Measurements from ENCODE around the gene PITX3.
A peak's percentile ranks its signal among the peaks of the same experiment; 100 is the strongest.

PITX3 gene

DNA sequence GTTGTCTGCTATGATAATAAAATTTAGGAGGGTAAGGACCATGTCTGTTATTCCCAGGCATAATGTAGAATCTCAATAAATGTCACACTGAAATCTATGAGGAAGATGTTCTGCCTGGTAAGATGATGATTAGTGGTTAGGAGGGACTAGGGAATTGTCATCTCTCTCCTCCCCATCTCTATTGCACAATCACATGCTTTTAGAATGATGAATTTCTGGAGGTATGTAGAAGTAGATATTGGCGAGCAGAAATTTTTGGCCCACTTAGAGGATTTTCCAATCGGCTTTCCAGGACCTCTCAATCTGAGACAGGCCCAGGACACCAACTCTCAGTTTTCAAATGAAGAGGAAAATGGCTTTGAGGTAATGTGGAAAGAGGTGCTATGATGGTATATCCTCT is 2.0 kb upstream of the PITX3 start:
- DNase-seq (ENCODE audit: low read depth, low spot score), result no peak
- no peak overlapping the region for H3K4me3 ChIP-seq (ENCODE audit: low read depth, low read length)
- TF ChIP-seq, protein P1, sequence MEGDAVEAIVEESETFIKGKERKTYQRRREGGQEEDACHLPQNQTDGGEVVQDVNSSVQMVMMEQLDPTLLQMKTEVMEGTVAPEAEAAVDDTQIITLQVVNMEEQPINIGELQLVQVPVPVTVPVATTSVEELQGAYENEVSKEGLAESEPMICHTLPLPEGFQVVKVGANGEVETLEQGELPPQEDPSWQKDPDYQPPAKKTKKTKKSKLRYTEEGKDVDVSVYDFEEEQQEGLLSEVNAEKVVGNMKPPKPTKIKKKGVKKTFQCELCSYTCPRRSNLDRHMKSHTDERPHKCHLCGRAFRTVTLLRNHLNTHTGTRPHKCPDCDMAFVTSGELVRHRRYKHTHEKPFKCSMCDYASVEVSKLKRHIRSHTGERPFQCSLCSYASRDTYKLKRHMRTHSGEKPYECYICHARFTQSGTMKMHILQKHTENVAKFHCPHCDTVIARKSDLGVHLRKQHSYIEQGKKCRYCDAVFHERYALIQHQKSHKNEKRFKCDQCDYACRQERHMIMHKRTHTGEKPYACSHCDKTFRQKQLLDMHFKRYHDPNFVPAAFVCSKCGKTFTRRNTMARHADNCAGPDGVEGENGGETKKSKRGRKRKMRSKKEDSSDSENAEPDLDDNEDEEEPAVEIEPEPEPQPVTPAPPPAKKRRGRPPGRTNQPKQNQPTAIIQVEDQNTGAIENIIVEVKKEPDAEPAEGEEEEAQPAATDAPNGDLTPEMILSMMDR (IDR thresholded peaks at IDR 0.05; ENCODE audit: insufficient read depth, low read length, missing control alignments), result no peak
- ChIA-PET POLR2A (no interaction called here), CTCF (interaction anchor here (0.8 to 2.6 kb wide), 4 partner anchors 9 to 109 kb away, joined by 3 to 24 read pairs (median 6); no protein-coding TSS in a partner anchor)

DNA sequence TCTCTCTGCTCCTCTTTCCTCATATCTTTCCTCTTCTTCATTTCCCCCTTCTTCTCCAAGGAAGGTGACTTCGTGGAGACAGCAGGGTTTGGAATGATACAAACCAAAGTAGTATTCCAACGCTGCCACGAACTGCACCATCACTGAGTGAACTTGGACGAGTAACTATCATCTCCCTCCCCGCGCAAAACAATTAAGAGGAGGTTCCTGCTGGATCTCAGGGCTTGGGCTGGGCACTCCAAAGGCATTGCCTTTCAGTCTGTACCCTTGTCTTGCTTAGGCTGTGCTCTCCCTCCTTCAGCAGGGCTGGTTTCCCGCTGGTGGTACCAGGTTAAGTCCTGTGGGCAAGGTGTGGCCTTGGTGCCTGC is 790 bp upstream of the PITX3 start:
- TF ChIP-seq, protein P1 (IDR thresholded peaks at IDR 0.05; ENCODE audit: insufficient read depth, low read length, missing control alignments), result no peak
- DNase-seq (ENCODE audit: low read depth, low spot score), result no peak
- ChIA-PET CTCF (interaction anchor here (5.9 kb wide), 1 partner anchor 13 kb away, joined by 68 read pairs; the partner anchor contains the start of gene ELOVL3), POLR2A (no interaction called here)
- H3K4me3 ChIP-seq (ENCODE audit: low read depth, low read length), result peak overlapping the region; percentile 73

DNA sequence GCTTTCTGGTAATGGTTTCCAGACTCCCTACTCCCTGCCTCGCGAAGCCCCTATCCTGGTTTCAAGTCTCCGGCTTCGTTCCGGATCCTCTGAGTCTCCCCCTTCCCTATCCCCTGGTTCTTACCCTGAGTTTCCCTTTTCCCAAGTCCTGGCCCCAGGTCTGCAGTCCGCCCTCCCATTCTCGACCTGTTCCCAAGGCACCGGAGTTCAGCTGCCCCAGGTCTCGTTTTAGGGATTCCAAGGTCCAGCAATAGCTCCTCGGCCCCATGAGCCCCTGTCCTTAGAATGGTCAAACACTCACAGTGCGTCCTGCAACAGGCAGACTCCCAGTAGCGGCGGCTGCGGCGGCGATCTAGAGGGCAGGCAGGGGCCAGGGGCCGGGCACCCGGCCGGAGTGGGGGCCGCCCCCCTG is 274 bp downstream of the PITX3 start:
- ChIA-PET CTCF (interaction anchor here (1.3 to 17.7 kb wide), 3 partner anchors 12 to 152 kb away, joined by 6 to 942 read pairs (median 68); partner anchors contain the start of gene ELOVL3), POLR2A (interaction anchor here (0.5 to 1.3 kb wide), 4 partner anchors 11 to 134 kb away, joined by 3 to 4 read pairs (median 4); no protein-coding TSS in a partner anchor)
- TF ChIP-seq, protein P1 (IDR thresholded peaks at IDR 0.05; ENCODE audit: insufficient read depth, low read length, missing control alignments), result no peak
- DNase-seq (ENCODE audit: low read depth, low spot score), result no peak
- H3K4me3 ChIP-seq (ENCODE audit: low read depth, low read length), result peak overlapping the region; percentile 73

DNA sequence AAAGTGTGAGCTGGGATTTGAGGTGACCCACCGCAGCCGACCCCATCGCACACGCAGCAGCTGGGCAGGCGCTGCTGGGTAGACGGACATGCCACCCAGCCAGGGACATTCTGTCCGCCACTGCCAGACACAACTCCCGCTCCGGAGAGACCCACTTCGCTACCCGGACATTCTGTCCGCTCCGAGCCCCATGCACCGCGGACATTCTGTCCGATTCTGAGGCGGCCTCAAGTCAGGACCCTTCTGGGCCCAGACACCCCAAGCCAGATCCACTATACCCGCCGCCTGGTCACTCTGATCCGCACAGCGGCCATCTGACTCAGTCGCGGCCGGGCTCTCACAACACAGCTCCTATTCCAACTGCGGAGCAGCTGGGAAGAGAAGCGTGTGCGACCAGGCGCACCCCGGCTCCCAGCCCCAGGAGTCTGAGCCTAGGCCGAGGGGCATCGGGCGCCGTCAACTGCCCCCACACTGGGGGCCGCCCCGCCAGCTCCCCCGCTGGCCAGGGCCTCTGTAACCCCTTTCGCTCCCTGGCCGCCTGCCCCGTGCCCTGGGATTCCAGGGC is 763 bp downstream of the PITX3 start:
- DNase-seq (ENCODE audit: low read depth, low spot score), result no peak
- ChIA-PET POLR2A (interaction anchor here (0.5 to 1.3 kb wide), 3 partner anchors 11 to 65 kb away, joined by 3 to 4 read pairs (median 3); no protein-coding TSS in a partner anchor), CTCF (interaction anchor here (1.3 to 17.7 kb wide), 4 partner anchors 12 to 160 kb away, joined by 6 to 942 read pairs (median 238); partner anchors contain the start of genes ELOVL3 and NFKB2)
- peak overlapping the region; percentile 73 for H3K4me3 ChIP-seq (ENCODE audit: low read depth, low read length)
- TF ChIP-seq, protein P1 (IDR thresholded peaks at IDR 0.05; ENCODE audit: insufficient read depth, low read length, missing control alignments), result no peak

DNA sequence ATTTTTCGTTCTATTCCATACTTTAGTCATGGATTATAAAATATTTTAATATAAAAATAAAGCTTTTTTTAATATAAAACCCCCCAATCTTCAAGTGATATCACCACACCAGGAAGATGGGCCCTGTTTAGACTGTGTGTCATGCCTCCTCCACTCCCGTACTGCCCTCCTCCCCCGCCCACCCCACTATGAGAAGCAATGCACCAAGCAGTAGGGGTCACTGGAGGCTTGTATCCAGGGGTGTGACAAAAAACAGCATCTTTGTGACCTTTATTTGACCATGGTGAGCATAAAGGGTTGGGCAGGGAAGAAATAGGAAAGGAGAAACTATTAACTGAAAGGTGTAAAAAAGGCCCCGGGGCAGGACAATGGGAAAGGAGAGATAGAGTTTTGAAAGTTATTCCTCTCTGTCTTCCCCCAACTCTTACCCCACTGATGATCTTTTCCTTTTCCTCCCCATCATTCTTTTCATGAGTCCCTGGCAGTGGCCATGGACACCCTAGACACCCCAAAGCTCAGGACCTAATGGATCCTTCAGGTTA is 3.5 kb downstream of the PITX3 start:
- ChIA-PET POLR2A (no interaction called here), CTCF (interaction anchor here (1.4 to 17.7 kb wide), 5 partner anchors 9 to 162 kb away, joined by 3 to 942 read pairs (median 68); partner anchors contain the start of genes ELOVL3 and NFKB2)
- no peak overlapping the region for H3K4me3 ChIP-seq (ENCODE audit: low read depth, low read length)
- DNase-seq (ENCODE audit: low read depth, low spot score), result no peak
- TF ChIP-seq, protein P1 (IDR thresholded peaks at IDR 0.05; ENCODE audit: insufficient read depth, low read length, missing control alignments), result no peak

DNA sequence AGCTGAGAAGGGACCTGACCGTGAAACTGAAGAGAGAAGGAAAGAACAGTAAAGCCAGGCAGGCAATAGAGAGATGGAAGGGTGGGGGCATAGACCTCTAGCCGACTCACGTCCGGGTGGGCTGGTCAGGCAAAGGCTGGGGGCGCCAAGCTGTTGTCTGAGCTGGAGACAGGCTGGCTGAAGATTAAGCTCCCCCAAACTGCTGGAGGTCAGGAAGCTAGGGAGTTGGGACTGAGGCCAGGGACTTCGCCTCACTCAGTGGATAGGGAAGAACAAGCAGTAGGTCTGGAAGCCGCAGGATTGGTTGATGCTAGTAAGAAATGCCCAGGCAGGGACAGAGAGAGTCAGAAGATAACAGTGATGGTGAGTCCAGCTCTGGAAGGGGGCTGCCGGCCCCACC is 5.3 kb downstream of the PITX3 start:
- CTCF ChIA-PET, result interaction anchor here (0.7 to 17.7 kb wide), 8 partner anchors 7 to 241 kb away, joined by 3 to 942 read pairs (median 6); partner anchors contain the start of genes ELOVL3 and NFKB2
- no peak for DNase-seq (ENCODE audit: low read depth, low spot score)
- TF ChIP-seq, protein P1 (IDR thresholded peaks at IDR 0.05; ENCODE audit: insufficient read depth, low read length, missing control alignments), result no peak
- POLR2A ChIA-PET, result interaction anchor here (0.7 kb wide), 1 partner anchor 71 kb away, joined by 3 read pairs; no protein-coding TSS in a partner anchor
- no peak overlapping the region for H3K4me3 ChIP-seq (ENCODE audit: low read depth, low read length)
